NCI-H128 (cell line): ENCODE results near the gene STX7.
A peak's percentile ranks its signal among the peaks of the same experiment; 100 is the strongest.

Experiments used
- DNase-seq: peaks from one replicate; lab custom pipeline; 2025; ENCODE audit not compliant: unreplicated experiment; lab: John Stamatoyannopoulos, UW

STX7 gene

DNA sequence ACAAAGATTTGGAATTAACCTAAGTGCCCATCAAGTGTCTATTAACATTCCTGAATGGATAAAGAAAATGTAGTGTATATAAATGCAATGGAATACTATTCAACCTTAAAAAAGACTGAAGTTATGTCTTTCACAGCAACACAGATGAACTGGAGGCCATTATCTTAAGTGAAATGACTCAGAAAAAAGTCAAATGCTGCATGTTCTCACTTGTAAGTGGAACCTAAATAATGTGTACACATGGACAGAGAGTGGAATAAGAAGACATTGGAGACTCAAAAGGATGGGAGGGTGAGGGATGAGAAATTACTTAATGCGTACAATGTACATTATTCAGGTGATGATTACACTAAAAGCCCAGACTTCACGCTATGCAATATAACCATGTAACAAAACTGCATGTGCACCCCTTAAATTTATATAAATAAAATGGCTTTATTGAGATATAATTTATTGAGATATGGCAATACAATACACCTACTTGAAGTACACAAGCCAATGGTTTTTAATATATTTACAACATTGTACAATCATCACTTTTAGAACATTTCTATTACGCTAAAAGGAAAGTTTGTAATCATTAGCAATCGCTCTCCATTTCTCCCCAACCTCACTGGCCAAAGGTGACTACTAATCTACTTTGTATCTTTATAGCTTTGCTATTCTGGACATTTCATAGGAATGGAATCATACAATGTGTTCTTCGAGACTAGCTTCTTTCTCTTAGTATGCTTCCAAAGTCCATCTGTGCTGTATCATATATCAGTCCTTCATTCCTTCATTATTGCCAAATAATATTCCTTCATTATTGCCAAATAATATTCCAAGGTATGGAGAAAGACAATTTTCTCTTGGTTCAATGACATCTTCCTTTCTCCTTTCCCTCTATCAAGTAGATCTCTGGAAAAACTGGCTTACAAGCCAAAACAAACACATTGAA, 5.8 kb downstream of the STX7 start:
- DNase-seq = no peak

DNA sequence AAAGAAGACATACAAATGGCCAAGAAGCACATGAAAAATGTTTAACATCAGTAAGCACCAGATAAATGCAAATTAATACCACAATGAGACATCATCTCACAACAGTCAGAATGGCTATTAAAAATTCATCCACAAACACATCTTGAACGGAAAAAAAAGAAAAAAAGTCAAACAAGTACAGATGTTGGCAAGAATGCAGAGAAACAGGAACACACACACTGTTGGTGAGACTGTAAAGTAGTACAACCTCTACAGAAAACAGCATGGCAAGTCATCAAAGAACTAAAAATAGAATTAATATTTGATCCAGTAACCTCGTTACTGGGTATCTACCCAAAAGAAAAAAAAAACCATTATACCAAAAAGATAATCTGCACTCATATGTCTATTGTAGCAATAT, 6.5 kb downstream of the STX7 start:
- DNase-seq = no peak

DNA sequence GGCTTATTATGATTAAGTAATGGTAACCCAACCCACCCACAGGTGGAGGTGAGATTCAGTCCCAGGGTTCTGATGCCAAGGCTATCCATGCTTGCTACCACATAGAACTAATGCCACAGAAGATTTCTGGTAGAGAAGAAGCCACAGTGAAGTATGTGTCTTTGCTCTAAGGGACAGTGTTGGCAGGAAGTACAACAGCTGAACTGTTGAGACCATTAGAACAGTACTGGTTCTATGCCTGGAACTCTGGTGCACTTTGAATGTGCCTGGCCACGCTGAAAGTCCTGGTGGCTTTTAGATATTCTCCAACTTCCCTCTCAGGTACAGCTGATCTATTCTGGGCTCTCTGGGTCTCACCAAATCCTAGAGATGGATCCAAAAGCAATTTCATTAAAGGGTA, 7.8 kb downstream of the STX7 start:
- no peak for DNase-seq

DNA sequence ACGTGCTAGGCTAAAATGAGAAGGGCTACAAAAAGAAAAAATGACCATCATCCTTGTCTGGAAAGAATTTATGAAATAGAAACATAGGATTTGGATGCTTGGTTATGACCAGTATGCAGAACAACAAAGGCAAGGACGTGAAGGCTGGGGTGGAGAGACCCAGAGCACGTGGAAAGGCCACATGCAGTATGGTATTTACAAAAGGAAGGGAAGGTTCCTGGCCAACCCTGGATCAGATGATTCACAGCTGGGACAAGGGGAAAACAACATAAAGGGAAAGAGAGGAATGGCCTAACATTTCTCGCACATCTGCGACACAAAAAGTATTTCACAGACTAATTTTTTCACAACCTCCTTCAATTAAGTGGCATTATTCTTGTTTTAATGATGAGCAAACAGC, 8.2 kb downstream of the STX7 start:
- DNase-seq = no peak

DNA sequence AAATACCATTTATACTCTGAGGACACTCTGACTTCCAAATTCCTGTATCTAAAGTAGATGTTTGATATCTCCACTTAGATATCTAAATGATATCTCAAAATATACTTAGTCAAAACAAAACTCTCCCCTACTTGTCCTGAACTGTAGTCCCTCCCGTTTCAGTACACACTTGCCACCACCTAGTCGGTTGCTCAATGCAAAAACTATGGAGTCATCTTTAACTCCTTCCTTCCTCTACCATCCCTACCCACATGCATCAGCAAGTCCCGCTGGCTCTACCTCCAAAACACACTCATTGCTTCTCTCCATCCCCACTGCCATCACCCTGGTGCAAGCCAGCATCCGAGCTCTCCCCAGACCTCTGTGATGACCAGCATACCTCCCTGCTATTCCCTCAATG, 13.2 kb downstream of the STX7 start:
- DNase-seq = no peak

DNA sequence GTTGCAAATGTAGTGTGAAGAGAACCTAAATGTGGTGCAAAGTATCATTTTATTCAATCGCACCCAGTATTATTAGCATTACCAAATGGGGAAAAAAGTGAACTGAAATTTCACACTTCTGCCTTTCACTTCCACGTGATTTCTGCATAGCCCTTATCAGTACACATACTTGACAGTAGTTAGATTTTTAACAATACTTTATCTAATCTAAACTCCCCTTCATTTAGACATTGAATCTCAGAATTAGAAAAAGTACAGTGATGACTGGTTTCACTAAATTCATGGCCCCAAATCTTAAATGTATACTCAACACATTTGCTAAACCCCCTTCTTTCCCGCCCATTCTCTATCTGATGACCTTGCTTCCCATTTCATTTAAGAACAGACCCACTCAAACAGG, 14.3 kb downstream of the STX7 start:
- DNase-seq = no peak

DNA sequence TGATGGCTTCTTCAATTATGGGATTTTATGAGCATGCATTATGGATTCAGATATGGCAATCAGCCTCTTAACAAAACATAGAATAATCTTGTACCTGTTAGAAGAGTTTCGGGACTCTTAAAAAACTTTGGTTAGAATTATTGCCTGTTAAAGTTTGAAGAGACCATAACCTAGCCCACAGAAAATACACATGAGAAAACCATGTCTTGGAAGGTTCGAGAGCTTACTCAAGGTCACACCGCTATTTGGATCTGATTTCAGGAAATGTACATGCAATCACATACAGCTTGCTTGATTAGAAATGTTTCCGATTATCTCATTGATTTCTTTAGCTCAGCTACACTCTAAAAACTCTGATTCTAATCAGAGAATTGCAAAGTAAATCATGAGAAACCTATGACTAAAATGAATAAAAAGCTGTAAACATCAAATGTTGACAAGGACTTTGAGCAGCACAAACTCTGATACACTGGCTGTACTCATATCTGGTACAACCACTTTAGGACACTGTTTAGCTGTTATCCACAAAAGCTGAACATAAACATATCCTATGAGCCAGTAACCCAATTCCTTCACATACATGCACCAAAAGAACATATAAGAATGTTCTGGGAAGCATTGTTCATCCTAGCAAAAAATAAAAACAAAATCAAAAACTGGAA, 16.3 kb downstream of the STX7 start:
- no peak for DNase-seq

DNA sequence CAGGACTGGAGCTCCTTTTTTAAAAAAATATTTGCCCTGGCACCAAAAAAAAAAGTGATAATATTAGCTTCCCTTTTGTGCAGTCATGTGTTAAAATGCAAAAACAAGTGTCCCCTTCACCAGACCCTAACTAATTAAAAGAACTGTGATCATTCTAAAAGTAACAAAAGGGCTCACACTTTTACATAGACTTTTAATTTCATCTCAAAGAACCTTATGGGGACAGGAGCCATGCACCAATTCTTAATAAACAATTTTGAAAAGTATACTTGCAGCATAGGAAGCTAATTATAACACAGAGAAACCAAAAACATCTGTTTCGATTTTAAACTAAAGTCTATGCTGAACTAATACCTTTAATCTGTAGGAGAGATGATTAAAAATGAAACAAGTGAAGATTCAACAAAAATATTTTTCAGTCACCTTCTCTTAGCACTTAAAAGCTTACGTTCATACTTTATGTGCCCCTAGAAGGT, 17.3 kb downstream of the STX7 start:
- no peak for DNase-seq

DNA sequence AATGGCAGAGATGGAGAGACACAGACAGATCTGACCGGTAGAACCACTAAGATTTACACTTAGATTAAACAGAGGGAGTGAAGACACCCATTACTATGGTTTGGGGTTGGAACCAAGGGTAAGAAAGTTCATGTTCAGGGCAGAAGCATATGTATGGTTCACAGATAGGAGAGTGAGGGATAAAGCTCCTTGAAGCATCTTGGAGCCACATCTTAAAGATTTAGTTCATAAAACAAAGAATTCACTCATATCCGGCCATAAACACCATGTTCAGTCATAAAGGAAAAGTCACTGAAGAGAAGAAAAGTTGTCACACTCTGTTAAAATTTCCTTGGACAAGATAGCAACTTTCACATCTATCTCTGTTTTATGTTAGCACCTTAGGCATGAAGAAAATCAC, 18.0 kb downstream of the STX7 start:
- no peak for DNase-seq

DNA sequence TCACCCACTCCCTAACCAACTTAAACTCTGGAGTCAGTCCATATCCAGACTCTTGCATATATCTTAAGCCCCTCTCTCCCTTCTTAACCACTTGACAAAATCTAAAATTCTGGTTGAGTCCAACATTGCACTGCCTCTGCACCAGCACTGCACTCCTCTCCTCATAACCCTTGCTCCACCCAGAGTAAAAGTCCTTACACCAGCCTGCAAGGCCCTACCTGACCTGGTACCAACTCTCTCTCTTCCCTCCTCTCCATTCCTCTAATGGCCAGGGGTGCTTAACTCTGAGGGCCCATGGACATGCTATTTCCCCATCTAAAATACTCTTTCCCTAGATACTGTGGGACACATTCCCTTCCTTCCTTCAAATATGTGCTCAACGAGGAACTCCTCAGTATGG, 21.0 kb downstream of the STX7 start:
- DNase-seq = no peak

DNA sequence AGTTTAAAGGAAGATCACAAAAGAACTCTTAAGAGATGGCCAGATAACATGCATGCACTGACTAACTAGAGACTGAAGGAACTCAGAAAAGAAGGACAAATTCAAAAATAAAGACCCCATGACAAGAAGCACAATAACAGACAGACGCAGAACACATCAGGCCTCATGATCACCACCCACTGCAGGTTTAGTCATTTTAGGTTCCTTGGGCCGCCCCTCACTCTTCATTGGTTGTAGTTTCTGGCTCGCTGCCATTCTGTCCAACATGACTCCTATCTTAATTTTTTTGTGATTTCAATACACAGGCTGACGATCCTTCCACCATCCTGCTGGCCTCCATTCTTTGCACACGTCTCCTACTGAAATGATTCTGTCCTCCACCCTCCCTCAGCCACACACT, 21.6 kb downstream of the STX7 start:
- no peak for DNase-seq

DNA sequence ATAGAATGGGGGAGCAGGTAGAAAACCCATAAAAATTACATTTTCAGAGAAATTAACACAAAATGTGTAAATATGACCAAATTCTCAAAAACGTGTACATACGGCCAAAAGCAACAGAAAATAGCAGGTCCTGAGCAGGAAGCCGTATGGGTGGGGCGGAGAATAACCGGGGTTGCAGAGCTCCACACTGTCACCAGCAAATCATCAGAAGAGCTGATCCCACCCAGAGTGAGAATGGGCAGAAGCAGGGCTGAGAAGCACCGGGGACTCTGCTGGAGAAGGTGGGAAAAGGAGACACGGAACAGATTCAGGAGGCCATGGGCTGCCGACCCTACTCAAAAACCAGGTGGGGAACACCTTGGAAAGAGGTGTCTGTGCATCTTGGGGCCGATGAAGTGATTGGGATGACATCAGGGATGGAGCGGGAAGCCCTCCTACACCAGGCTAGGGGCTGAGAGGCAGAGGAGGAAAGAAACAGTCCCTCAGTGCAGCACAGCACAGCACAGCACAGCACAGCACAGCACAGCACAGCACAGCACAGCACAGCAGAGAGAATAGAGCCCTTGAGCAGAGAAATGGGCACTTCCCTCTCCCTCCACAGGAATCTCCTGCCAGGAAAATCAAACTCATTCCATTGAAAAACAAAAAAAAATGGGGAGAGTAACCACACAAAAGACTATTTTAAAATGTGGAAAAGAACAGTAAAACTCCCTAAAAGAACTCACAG, 22.3 kb downstream of the STX7 start:
- no peak for DNase-seq

DNA sequence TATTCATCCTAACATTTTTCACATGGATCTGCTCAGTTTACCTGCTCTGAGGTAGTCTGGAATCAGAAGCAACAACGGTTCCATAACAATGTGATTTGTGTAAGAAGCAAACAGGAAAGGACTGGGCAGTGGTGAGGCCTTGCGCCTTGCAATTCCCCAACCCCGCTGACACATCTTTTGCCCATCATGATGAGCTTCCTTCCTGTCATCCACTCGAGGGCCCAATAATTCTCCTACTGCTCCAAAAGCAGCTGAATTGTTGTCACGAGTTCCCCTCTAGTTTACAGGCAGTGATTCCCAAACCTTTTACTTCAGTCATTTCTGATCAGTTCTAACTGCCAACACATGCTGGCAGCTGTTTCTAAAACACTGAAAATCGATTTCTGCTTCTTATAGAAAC, 22.9 kb downstream of the STX7 start:
- no peak for DNase-seq

DNA sequence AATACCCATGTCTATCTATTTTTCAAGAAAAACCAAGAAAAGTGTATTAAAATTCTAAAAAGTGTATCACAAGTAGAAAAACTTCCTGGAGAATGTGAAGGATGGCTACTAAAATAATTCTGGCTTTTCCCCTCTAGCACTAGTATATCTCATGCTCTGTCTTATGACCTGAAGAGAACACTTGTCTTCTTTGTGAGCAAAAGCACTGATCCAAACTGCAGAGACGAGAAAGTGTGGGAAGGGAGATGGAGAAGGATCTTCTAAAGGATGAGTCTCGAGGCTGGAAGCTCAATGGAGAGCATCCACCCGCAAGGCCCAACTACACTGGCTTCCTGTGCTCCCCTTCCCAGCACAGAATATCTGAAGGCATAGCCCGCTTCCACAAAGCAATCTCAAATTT, 23.5 kb downstream of the STX7 start:
- no peak for DNase-seq

DNA sequence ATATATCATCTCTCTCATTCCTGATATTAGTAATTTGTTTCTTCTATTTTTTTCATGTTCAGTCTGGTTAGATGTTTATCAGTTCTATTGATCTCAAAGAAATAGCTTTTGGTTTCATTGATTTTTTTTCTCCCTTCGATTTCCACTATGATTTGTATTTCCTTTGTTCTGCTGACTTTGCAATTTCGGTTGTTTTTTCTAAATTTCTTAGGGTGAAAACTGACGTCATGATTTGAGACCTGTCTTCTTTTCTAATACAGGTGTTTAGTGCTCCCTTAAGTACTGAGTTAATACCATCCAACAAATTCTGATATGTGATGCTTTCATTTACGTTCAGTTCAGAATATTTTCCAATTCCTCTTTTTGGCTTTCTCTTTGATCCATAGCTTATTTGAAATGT, 25.2 kb downstream of the STX7 start:
- no peak for DNase-seq

DNA sequence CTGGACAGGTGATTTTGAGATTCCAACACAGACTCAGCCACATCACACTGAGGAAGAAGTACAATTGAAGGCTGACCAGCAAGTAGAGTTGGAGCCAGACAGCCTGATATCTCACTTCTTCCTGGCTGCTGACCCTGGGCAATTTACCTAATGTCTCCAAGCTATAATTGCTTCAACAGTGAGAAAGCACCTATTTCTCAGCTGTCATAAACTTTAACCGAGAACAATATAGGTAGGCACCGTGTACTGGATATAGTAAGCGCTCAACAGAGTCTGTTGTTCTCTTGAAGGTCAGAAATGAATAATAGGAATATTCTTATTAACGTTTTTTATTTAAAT, 28.3 kb downstream of the STX7 start:
- DNase-seq = no peak

DNA sequence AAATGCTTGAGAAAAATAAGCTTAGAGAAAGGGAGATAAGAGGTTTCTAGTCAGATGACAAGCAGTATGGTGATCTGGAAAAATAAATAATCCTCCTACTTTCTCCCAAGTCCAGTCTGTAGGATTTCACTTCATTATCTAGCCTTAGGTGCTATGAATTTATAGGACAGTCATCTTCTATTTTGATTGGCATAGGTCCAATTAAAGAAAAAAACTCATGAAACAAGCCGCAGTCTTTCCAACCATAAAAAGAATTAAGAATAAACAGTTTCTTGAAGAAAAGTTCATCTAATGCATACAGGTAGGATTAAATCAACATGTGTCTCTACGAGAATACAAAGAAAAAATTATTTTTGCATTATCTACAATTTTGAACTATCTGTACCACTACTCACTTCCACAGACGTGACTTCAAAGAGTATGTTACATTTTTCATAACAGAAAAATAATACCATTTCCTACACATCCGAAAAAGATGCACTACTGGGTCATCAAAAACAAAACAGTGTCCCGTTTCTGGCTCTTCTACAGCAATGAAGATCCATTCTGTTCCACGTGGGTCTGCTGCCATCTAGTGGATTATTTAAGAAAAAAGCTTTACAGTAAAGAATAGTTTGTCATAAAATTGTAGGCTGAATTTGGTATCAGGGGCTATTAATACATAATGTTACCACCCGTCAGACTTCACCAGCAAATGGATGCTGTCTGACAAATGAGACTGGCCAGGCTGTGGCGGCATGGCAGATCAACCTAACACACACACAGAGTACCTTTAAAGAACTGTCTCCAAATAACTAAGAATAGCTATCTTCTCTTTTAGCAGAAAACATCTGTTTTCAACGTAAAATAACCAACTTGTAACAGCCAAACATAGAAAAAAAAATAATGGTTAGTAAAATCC, 28.9 kb downstream of the STX7 start:
- peak; percentile 5 for DNase-seq

DNA sequence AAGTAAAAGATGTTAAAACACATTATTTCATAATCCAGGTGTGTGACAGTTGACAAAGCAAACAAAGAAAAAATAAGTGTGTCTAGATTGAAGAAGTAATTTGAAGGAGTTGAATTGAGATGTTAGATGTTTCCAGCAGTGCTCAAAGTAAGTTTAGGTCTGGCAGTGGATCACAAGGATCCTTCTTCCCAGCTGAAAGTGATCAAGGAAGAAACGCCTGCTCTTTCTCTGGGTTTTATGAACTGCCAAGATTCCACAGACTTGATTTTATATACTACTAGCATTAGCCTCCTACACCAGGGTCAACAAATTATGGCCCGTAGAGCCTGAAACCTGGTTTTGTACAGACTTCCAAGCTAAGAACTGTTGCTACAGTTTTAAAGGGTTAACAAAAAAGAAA, 30.3 kb downstream of the STX7 start:
- DNase-seq = no peak

DNA sequence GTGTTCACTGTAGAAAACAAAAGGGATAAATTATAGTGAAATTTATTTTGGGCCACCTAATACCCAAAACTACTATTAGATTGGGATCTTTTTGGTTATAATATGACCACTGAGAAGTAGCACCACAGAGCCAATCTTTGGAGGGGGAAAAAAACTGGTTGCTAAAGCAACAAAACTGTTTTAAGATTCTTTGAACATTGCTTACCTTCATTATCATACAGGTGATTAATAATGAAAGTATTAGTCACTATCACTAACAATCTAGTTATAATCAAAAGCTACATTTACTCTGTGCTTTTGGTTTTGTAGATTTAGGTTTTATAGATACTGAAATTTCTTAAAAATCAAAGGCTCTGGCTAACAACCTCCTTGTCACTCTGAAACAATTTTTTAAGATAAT, 31.7 kb downstream of the STX7 start:
- no peak for DNase-seq

DNA sequence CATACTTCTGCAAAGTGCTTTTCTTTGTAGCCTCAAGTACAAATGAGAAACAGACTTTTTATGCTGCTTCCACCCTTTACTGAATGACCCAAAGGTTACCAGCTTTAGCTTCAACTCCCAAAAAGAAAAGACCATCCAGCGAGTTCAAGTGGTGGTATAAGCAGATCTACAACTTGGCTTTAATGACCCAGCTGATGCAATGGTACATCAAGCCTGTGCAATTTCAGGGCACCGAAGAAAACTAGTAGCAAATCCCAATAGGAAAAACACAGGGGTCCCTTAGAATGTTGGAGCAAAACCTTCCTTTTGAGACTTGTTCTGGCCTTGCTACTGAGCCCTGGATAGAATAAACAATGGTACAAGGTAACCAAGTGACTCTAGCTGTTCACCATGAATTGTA, 33.8 kb downstream of the STX7 start:
- no peak for DNase-seq

DNA sequence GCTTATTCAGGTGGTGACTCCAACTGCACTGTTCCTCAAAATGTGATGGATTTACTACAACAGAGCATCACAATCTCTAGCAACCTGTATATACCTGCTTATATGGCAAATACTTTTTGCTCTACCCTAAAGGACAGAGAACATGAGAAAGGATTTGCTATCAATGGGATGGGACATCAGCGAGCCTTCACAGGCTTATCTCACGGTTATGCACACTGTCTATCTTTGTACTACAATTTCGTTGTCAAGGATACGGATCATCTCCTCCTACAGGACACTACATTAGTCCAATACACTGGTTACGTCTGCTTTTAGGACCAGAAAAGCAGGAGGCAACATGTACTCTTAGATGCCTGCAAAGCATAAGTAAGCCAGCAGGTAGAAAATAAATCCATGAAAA, 34.2 kb downstream of the STX7 start:
- no peak for DNase-seq
